ENCODE data around the gene LIN37. TPM values are rescaled to one million over a fixed set of nuclear protein-coding genes. Genes with fewer than 3 reads are reported as not detected.

LIN37 gene
- total RNA-seq, 1 experiment from 2014 or later, result 10.1 TPM

GRCh38 chr19:35766571-35767104 is 18.3 kb downstream of the LIN37 start:
- CTCF ChIA-PET, result no interaction called here
- intact Hi-C loops (cut with micrococcal nuclease), result no loop called here
- Histone ChIP-seq H3K4me3 (replicated peaks in 1 of 2; ENCODE audit: low read depth in 1 of 2, low read length in 2 of 2) (no peak overlapping the region), H3K79me2 (ENCODE audit: insufficient read depth, low read length) (no peaks in the 10 kb centered on the region), H3K27ac (ENCODE audit: low read depth, low read length) (no peak overlapping the region), H3K36me3 (ENCODE audit: control insufficient read depth in 1 of 2, insufficient read depth in 2 of 2, low read length in 2 of 2) (peaks cover 0 to 12% of the 10 kb centered on the region in 2 experiments; a peak in 1 of 4 replicates), H3K27me3 (ENCODE audit: insufficient read depth, low read length) (no peaks in the 10 kb centered on the region), H3K9me2 (ENCODE audit: insufficient read depth) (no peaks in the 10 kb centered on the region), H3K4me2 (ENCODE audit: low read length) (no peak overlapping the region), H3K4me1 (ENCODE audit: control insufficient read depth in 1 of 2, insufficient read depth in 2 of 2, low read length in 2 of 2) (no peaks in the 10 kb centered on the region), H3K9me3 (ENCODE audit: control insufficient read depth in 1 of 2, insufficient read depth in 1 of 2, low read depth in 1 of 2, low read length in 2 of 2) (no peaks in the 10 kb centered on the region), H2AFZ (ENCODE audit: low read depth, low read length, poor library complexity, severe bottlenecking) (no peak overlapping the region), H3K9ac (ENCODE audit: low read length) (no peak overlapping the region), H4K20me1 (ENCODE audit: insufficient read depth) (no peaks in the 10 kb centered on the region)
- DNase-seq (ENCODE audit: low read depth, low spot score) (no peak), ATAC-seq (no peak)
- RAD21 ChIA-PET (ENCODE audit: low non-redundant PET in 1 of 2, low total read pairs in 2 of 2, uncharacterized antibody in 2 of 2, unreplicated experiment in 2 of 2), result no interaction called here
- TF ChIP-seq EZH2 (IDR thresholded peaks at IDR 0.05), result no peak
- TF ChIP-seq EZH2phosphoT487 (IDR thresholded peaks at IDR 0.05; ENCODE audit: borderline replicate concordance), result no peak
- TF ChIP-seq ATF3 (IDR thresholded peaks at IDR 0.05), result no peak
- TF ChIP-seq, protein P1, sequence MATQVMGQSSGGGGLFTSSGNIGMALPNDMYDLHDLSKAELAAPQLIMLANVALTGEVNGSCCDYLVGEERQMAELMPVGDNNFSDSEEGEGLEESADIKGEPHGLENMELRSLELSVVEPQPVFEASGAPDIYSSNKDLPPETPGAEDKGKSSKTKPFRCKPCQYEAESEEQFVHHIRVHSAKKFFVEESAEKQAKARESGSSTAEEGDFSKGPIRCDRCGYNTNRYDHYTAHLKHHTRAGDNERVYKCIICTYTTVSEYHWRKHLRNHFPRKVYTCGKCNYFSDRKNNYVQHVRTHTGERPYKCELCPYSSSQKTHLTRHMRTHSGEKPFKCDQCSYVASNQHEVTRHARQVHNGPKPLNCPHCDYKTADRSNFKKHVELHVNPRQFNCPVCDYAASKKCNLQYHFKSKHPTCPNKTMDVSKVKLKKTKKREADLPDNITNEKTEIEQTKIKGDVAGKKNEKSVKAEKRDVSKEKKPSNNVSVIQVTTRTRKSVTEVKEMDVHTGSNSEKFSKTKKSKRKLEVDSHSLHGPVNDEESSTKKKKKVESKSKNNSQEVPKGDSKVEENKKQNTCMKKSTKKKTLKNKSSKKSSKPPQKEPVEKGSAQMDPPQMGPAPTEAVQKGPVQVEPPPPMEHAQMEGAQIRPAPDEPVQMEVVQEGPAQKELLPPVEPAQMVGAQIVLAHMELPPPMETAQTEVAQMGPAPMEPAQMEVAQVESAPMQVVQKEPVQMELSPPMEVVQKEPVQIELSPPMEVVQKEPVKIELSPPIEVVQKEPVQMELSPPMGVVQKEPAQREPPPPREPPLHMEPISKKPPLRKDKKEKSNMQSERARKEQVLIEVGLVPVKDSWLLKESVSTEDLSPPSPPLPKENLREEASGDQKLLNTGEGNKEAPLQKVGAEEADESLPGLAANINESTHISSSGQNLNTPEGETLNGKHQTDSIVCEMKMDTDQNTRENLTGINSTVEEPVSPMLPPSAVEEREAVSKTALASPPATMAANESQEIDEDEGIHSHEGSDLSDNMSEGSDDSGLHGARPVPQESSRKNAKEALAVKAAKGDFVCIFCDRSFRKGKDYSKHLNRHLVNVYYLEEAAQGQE (IDR thresholded peaks at IDR 0.05; ENCODE audit: low read depth), result no peak
- no peak for TF ChIP-seq CEBPB (IDR thresholded peaks at IDR 0.05; ENCODE audit: low read depth)
- TF ChIP-seq, protein P2, sequence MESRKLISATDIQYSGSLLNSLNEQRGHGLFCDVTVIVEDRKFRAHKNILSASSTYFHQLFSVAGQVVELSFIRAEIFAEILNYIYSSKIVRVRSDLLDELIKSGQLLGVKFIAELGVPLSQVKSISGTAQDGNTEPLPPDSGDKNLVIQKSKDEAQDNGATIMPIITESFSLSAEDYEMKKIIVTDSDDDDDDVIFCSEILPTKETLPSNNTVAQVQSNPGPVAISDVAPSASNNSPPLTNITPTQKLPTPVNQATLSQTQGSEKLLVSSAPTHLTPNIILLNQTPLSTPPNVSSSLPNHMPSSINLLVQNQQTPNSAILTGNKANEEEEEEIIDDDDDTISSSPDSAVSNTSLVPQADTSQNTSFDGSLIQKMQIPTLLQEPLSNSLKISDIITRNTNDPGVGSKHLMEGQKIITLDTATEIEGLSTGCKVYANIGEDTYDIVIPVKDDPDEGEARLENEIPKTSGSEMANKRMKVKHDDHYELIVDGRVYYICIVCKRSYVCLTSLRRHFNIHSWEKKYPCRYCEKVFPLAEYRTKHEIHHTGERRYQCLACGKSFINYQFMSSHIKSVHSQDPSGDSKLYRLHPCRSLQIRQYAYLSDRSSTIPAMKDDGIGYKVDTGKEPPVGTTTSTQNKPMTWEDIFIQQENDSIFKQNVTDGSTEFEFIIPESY (IDR thresholded peaks at IDR 0.05; ENCODE audit: extremely low read depth, insufficient replicate concordance, low read length), result no peak
- TF ChIP-seq FOSL1 (IDR thresholded peaks at IDR 0.05; ENCODE audit: low read depth), result no peak
- TF ChIP-seq TCF7L2 (IDR thresholded peaks at IDR 0.05; ENCODE audit: borderline replicate concordance, extremely low read depth, insufficient read depth, insufficient read length), result no peak
- TF ChIP-seq ELF1 (IDR thresholded peaks at IDR 0.05; ENCODE audit: borderline replicate concordance, low read depth), result no peak
- TF ChIP-seq YY1 (IDR thresholded peaks at IDR 0.05; ENCODE audit: extremely low read depth, insufficient replicate concordance, low read depth, low read length), result no peak
- TF ChIP-seq RAD21 (IDR thresholded peaks at IDR 0.05; ENCODE audit: low read depth), result no peak
- no peak for TF ChIP-seq CBX3 (IDR thresholded peaks at IDR 0.05; ENCODE audit: low read depth)
- no peak for TF ChIP-seq JUND (IDR thresholded peaks at IDR 0.05)
- no peak for TF ChIP-seq SIN3A (IDR thresholded peaks at IDR 0.05; ENCODE audit: low read depth)
- TF ChIP-seq, protein P3, sequence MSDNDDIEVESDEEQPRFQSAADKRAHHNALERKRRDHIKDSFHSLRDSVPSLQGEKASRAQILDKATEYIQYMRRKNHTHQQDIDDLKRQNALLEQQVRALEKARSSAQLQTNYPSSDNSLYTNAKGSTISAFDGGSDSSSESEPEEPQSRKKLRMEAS (IDR thresholded peaks at IDR 0.05), result no peak
- TF ChIP-seq SRF (IDR thresholded peaks at IDR 0.05; ENCODE audit: low read depth), result no peak
- no peak for TF ChIP-seq POLR2A (IDR thresholded peaks at IDR 0.05; ENCODE audit: borderline replicate concordance, extremely low read depth, insufficient read depth, insufficient read length)
- no peak for TF ChIP-seq POLR2AphosphoS5 (IDR thresholded peaks at IDR 0.05; ENCODE audit: low read depth, low read length)
- TF ChIP-seq ZNF274 (IDR thresholded peaks at IDR 0.05; ENCODE audit: low read depth, low read length), result no peak
- POLR2A ChIA-PET, result interaction anchor here (0.6 to 1.1 kb wide), 2 partner anchors 10 to 18 kb away, joined by 3 to 4 read pairs; partner anchors contain the start of gene HSPB6
- no TSS peak for BruUV-seq (replicated peaks)

All from HCT116 (cell line).